Measurements from ENCODE around the gene XNDC1N. TPM values are rescaled to one million over a fixed set of nuclear protein-coding genes. Genes with fewer than 3 reads are reported as not detected.

XNDC1N gene
- total RNA-seq, 4 donors from 2014 or later = 0.75 to 15.9 (median 2.2) TPM

DNA sequence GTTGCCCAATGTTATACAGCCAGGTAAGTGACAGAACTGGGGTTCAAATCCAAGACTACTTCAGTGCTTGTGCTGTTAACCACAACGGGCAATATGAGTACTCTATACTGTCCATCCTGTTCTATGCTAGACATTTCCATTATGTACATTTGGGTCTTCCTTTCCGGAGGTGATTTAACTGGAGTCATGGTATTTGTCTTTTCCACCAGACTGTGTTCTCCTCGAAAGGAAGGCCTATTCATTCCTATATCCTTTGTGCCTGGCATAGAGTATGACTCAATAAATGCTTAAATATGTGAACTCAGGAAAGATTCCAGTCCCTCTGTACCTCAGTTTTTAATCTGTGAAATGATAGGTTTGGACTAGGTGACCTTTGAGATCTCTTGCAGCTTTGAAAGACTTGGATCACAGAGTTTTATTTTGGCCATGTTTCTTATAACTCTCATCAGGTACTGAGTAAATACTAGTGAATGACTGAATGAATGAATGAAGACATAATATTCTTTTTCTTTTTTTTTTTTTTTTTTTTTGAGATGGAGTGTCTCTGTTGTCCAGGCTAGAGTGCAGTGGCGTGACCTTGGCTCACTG, 7.0 kb upstream of the XNDC1N start:
- peaks cover 44 to 50% of the 10 kb centered on the region in 2 donors for H3K4me1 ChIP-seq
- H3K27ac ChIP-seq = no peak overlapping the region
- H3K36me3 ChIP-seq = no peaks in the 10 kb centered on the region
- H3K9me3 ChIP-seq = no peaks in the 10 kb centered on the region
- intact Hi-C loops (cut with DNase I; ENCODE audit: low total_unique reads) = no loop called here
- DNase-seq (no peak), ATAC-seq (no peak)
- no peak overlapping the region for H3K4me3 ChIP-seq
- no peaks in the 10 kb centered on the region for H3K27me3 ChIP-seq
- TF ChIP-seq, protein P1, sequence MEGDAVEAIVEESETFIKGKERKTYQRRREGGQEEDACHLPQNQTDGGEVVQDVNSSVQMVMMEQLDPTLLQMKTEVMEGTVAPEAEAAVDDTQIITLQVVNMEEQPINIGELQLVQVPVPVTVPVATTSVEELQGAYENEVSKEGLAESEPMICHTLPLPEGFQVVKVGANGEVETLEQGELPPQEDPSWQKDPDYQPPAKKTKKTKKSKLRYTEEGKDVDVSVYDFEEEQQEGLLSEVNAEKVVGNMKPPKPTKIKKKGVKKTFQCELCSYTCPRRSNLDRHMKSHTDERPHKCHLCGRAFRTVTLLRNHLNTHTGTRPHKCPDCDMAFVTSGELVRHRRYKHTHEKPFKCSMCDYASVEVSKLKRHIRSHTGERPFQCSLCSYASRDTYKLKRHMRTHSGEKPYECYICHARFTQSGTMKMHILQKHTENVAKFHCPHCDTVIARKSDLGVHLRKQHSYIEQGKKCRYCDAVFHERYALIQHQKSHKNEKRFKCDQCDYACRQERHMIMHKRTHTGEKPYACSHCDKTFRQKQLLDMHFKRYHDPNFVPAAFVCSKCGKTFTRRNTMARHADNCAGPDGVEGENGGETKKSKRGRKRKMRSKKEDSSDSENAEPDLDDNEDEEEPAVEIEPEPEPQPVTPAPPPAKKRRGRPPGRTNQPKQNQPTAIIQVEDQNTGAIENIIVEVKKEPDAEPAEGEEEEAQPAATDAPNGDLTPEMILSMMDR (IDR thresholded peaks at IDR 0.05 in 4 of 5, conservative IDR thresholded peaks at IDR 0.05 in 1 of 5) = no peak
- no peak for TF ChIP-seq POLR2A (IDR thresholded peaks at IDR 0.05)
- in situ Hi-C loops (cut with MboI; ENCODE audit: low sequenced_read_pairs in 4 of 4) = no loop called here

DNA sequence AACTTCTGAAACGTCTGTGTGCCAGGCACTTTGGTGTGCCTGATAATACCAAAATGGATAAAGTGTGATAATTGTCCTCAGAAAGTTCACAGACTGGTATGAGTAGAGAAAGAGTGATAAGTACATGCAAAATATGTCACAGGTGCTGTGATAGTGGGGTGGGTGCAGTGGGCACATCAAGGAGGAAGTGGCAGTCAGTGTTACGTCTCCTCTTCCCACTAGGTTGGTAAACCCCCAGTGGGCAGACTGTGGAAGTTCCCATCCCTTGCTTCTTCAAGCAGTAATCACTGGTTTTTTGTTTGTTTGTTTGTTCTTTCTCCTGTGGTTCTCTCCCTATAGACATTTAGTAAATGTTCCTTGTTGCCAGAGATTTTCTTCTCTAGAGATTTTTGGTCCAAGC, 5.8 kb upstream of the XNDC1N start:
- Histone ChIP-seq H3K27ac (no peak overlapping the region), H3K4me1 (peaks cover 46 to 53% of the 10 kb centered on the region in 2 donors), H3K9me3 (no peaks in the 10 kb centered on the region), H3K36me3 (no peaks in the 10 kb centered on the region), H3K27me3 (no peaks in the 10 kb centered on the region), H3K4me3 (no peak overlapping the region)
- TF ChIP-seq POLR2A (IDR thresholded peaks at IDR 0.05) = no peak
- TF ChIP-seq, protein P1 (IDR thresholded peaks at IDR 0.05 in 4 of 5, conservative IDR thresholded peaks at IDR 0.05 in 1 of 5) = no peak
- DNase-seq = no peak
- no peak for ATAC-seq
- in situ Hi-C loops (cut with MboI; ENCODE audit: low sequenced_read_pairs in 4 of 4) = no loop called here
- intact Hi-C loops (cut with DNase I; ENCODE audit: low total_unique reads) = no loop called here

DNA sequence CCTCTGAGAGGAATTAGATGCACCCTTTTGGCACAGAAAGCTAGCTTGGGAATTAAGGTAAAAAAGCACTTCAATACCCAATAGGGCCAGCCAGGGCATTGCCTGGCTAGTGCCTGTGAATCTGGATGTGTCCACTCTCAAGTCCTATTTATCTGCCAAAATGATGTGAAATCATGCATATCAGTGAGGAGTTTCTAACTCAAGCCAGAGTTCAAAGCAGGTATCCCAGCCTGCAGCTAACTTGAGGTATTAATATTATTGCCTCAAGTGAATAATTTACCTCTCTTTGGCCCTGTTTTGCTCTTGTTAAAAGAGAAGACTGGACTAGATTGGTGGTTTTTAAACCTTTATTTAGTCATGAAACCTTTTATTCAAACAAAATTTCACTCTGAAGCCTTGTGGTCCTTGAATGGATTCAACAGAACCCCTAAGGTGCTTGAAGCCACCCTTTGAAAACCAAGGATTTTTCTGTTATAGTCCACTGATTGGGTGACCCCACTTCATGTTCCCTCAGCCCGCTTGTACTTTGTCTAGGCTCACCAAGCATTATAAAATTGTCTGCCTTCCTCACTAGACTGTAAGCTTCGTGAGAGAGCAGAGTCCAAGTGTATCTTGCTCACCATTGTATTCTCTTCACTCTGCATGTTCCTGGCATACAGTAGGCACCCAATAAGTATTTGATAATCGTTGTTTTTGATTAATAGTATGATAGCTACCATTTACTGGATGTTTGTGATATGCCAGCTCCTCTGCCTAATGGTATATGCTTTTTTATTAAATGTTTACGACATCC, 4.9 kb upstream of the XNDC1N start:
- TF ChIP-seq POLR2A (IDR thresholded peaks at IDR 0.05) = no peak
- TF ChIP-seq, protein P1 (IDR thresholded peaks at IDR 0.05 in 4 of 5, conservative IDR thresholded peaks at IDR 0.05 in 1 of 5) = no peak
- ATAC-seq = no peak
- H3K27ac ChIP-seq = no peak overlapping the region

DNA sequence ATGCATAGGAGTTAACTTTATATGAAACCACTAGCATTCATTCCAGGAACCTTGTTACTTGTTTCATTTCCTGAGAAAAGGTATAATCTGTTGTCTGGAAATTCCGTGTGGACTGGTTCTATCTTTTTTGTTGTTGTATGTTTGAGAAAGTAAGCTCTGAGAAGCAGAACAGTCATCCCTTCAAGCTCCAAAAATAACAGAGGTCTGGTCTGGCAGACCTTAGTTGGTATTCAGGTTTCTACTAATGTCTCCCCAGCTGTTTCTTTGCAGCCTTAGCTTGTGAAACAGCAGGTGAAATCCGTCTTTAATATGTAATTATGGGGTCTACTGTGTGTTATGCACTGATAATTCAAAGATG, 2.8 kb upstream of the XNDC1N start:
- in situ Hi-C loops (cut with MboI; ENCODE audit: low sequenced_read_pairs in 4 of 4) (no loop called here), intact Hi-C loops (cut with DNase I; ENCODE audit: low total_unique reads) (no loop called here)
- Histone ChIP-seq H3K4me3 (no peak overlapping the region), H3K27ac (peak overlapping the region; percentile 15 to 93 (median 49)), H3K27me3 (no peaks in the 10 kb centered on the region), H3K36me3 (no peaks in the 10 kb centered on the region), H3K4me1 (peaks cover 51 to 53% of the 10 kb centered on the region in 2 donors), H3K9me3 (no peaks in the 10 kb centered on the region)
- TF ChIP-seq, protein P1 (IDR thresholded peaks at IDR 0.05 in 4 of 5, conservative IDR thresholded peaks at IDR 0.05 in 1 of 5) = no peak
- no peak for TF ChIP-seq POLR2A (IDR thresholded peaks at IDR 0.05)
- ATAC-seq = no peak
- no peak for DNase-seq

More for the DNA sequence above, 4.9 kb upstream of the XNDC1N start:
- DNase-seq = no peak
- in situ Hi-C loops (cut with MboI; ENCODE audit: low sequenced_read_pairs in 4 of 4) = no loop called here
- Histone ChIP-seq H3K4me1 (peaks cover 46 to 49% of the 10 kb centered on the region in 2 donors), H3K36me3 (no peaks in the 10 kb centered on the region), H3K4me3 (no peak overlapping the region), H3K9me3 (no peaks in the 10 kb centered on the region), H3K27me3 (no peaks in the 10 kb centered on the region)
- intact Hi-C loops (cut with DNase I; ENCODE audit: low total_unique reads) = no loop called here

All from gastrocnemius medialis (tissue), 4 donors.